Fibroblast of upper back skin (primary cell): Measurements from ENCODE around the gene C1QTNF3.
"Not testable (repeated sequence)": the region's sequence is repeated elsewhere in the genome, so short reads cannot be mapped to it uniquely, and the experiment has no call there.

ENCODE experiments used
- DNase-seq: peaks from one replicate; pipeline ENCODE4 v3.0.0-alpha.2; 2013

The C1QTNF3 gene

GRCh38 chr5:34017254-34017653 is 25.8 kb downstream of the C1QTNF3 start:
- DNase-seq, result no peak

DNA sequence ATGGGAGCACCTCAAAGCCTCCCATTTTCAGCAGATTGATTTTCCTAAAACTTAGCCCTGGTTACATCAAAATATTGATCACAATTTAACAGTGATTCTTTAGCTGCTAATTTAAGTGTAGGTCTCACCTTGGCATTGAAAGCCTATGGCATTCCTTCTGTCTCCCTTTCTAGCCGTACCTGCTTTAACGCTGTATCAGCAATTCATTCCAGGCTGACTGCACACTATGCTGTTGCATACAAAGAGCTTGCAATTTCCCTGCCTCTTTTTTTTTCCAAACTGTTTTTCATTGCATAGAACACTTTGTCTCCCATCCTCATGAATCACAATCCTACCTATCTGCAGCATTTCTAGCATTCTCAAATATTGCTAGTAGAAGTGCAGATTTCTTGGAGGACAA is 26.3 kb downstream of the C1QTNF3 start:
- DNase-seq, result no peak

DNA sequence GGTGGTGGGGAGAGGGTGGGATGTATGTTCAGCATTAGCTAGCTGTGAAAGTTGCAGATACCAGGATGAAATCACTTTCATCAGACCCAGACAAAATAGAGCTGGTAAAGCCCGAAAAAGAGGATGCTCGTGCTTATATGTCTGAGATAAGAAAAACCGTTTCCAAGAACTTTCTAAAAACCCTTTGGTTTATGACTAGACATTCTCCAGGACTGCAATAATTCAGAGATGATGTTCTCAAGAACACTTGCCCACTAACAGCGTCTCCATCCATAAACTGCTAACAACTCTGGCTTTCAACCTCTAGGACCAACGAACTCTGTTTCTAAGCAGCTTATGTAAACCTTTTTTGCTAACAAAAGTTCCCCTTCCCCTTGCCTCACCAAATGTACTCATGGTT is 26.8 kb downstream of the C1QTNF3 start:
- no peak for DNase-seq

- no peak for DNase-seq
Measured at GRCh38 chr5:34015120-34015822, 27.7 kb downstream of the C1QTNF3 start.

DNA sequence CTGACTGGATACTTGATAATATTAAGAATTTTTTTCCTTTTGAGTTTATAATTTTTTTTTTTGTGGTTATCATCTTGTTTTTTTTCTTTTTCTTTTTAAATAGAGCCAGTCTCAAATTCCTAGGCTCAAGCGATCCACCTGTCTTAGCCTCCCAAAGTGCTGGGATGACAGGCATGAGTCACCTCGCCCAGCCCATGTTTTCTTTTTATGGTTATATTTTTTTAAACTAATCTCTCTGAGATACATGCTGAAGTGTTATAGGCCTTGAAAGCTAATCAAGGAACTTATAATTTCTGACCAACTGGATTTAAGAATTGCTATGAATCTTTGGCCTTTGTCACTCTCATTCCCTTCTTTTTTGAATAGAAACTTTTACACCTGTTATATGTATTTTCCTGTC is 28.4 kb downstream of the C1QTNF3 start:
- DNase-seq, result no peak

DNA sequence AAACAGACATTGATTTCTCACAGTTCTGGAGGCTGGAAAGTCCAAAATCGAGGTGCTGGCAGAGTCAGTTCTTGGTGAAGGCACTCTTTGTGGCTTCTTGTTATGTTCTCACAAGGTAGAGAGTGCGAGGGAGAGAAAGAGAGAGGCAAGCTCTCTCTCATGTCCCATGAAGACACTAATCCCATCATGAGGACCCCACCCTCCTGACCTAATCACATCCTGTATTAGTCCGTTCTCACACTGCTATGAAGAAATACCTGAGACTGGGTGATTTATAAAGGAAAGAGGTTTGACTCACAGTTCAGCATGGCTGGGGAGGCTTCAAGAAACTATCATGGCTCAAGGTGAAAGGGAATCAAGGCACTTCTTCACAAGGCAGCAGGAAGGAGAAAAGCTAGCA is 29.5 kb downstream of the C1QTNF3 start:
- DNase-seq, result no peak

DNA sequence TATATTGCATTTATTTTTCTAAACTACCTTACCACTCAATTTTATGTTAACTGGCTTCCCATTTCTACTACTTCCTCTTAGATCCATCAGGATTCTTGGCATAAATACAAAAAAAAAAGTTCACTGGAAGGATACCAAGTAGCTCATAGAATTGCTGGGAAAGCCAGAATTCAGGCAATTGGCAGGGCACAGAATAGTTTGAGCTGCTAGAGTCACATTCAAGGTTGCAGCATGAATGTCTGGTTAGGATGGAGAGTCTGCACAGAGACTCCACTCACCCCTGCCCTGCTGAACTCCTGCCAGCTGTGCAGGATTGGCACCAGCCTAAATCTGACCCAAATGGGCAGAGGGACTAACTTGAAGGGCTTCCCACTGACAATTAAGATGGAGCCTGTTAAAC is 30.2 kb downstream of the C1QTNF3 start:
- peak; percentile 84 for DNase-seq

DNA sequence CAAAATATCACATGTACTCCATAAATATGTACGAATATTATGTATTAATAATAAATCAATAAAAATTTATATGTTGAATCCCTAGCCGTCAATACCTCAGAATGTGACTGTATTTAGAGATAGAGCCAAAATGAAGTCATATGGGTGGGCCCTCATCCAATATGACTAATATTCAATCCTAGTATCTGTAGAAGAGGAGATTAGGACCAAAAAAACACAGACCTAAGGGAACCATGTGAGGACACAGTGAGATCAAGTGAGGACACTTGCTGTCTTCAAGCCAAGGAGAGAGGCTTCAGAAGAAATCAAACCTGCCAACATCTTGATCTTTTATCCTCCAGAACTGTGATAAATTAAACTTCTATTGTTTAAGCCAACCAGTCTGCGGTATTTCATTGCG is 31.5 kb downstream of the C1QTNF3 start:
- peak; percentile 50 for DNase-seq

DNA sequence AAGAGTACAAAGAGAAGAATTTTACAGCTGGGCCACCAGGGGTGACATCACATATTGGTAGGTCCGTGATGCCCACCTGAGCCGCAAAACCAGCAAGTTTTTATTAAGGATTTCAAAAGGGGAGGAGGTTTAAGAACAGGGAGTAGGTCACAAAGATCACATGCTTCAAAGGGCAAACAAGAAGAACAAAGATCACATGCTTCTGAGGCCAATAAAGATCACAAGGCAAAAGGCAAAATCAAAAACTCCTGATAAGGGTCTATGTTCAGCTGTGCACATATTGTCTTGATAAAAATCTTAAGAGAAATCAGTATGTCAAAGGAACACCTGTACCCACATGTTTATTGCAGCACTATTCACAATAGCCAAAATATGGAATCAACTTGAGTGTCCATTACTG is 32.9 kb downstream of the C1QTNF3 start:
- DNase-seq, result not testable (repeated sequence)

DNA sequence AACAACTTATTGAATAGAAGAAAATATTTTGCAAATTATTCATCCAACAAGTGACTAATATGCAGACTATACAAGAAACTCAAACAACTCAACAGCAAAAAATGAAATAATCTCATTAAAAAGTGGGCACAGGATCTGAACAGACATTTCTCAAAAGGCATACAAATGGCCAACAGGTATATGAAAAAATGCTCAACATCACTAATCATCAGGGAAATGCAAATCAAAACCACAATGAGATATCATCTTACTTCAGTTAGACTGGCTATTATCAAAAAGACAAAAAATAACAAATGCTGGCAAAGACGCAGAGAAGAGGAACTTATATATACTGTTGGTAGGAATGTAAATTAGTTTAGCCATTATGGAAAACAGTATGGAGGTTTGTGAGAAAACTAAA is 33.4 kb downstream of the C1QTNF3 start:
- no peak for DNase-seq

DNA sequence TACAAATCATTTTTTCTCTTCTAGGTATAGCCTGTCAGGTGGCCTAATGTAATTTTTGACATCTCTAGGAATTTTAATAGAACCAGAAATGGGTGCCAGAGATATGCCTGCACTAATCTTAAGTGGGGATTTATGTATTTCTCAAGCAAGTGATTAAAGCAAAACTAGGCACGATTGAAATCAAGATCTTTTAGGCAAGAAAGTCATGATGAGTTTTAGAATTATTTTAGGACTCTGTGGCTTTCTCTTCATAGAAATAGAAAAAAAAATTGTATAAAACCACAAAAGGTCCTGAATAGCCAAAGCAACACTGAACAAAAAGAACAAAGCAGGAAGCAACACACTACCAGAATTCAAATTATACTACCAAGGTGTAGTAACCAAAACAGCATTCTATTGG is 34.2 kb downstream of the C1QTNF3 start:
- DNase-seq, result no peak

GRCh38 chr5:34007621-34008600 is 35.1 kb downstream of the C1QTNF3 start, which contains the start of gene AMACR:
TSS of gene AMACR (minus strand) at chr5:34008050. CDS start at chr5:34008019, 31 bp downstream.
- DNase-seq, result peak; percentile 92

DNA sequence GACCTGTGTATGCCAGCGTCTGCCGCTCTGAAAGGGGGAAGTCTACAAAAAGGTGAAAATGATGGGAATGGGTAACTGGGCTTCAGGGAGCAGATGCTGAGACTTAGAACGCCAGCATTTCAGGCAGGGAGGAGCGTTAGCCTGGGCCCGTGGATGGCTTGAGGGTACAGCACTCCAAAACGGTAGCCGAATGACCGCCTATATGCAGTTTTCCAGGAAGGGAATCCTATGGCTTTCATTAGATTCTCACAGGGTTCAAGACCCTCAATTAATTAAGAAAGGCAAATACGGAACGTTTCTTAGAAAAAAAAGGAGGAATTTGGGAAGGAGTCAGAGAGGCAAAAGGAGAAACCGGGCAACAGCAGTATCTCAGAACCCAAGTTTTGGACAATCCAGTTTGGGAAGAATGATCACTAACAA is 35.8 kb downstream of the C1QTNF3 start:
- DNase-seq, result no peak

- no peak for DNase-seq
Measured at GRCh38 chr5:34005681-34006080, 37.3 kb downstream of the C1QTNF3 start.

DNA sequence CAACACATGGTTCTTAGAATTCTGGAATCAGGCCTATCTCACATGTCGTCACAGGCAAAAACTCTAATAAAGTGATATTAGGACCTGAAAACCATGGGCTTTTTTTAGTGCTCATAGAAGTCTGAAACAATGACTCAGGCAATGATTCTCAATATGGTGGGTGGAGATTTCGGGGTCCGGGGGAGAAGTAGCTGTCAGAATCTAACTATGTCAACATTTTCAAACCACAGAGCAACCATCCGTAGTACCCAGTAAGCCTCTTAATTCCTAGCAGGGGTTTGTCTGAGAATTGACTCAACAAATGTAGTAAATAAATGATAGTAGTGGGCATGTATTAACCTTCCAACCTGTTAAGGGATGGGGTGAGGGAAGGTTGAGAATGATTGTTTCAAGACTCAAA is 37.8 kb downstream of the C1QTNF3 start:
- no peak for DNase-seq

DNA sequence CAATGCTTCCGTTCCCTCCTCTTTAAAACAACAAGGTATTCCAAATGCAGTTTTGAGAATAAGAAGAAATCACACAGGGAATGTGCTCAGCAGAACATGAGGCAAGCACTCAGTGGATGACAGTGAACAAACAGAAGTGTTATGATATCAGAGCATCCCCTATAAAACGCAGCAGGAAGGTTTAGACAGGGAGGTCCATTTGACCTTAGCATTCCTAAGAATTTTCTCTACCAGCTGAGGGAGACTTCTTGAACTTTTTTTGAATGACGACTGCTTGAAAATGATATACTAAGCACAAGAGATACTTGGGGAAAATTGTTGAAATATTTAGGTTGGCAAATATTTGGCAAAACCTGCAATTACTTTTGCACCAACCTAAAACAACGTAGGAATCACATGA is 39.1 kb downstream of the C1QTNF3 start:
- no peak for DNase-seq

- DNase-seq, result no peak
Measured at GRCh38 chr5:34002629-34003328, 40.2 kb downstream of the C1QTNF3 start.

GRCh38 chr5:34001241-34001841 is 41.7 kb downstream of the C1QTNF3 start:
- DNase-seq, result no peak

DNA sequence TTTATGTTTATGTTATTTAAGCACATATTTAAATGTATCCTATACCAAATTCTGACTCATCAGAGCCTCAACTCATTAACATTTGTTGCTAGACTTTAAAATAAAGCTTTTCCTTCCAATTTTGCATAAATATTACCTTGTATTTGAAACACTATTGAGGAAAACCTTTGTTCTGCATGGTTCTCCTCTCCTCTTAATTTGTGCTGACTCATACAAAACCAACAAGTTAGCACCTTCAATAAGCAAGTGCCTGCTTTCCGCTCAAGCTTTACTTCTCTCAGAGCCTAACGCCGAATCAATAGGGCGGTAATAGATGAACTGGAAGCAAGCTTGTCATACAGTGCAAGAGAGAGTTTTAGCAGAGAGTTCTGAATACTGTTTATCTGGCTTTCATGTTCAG is 43.0 kb downstream of the C1QTNF3 start:
- DNase-seq, result no peak

DNA sequence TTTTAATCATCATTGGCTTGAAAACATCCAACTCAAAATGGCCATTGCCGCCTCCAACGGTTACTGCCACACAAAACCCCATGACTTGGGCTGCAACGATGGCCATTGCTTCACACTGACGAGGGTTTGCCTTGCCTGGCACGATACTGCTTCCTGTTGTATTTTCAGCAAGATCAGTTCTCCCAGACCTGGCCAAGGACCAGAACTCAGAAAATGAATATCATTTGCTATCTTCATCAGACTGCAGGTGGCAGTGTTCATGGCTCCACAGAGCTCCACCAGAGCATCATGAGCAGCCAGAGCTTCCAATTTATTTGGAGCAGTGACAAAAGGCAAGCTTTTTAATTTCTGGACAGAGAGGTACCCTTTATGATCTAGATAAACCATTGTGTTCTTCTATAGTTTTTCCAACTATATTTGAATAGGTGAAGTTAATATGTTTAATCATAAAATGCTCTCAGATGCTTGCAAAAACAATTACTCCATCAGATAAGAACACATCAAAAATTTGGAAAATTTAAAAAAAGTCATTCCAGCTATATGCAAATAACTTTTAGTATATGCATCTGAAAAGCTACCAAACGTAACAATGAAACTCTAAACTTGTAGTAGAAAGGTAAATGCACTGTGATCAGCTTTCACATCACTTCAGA is 45.6 kb downstream of the C1QTNF3 start:
- peak; percentile 88 for DNase-seq

DNA sequence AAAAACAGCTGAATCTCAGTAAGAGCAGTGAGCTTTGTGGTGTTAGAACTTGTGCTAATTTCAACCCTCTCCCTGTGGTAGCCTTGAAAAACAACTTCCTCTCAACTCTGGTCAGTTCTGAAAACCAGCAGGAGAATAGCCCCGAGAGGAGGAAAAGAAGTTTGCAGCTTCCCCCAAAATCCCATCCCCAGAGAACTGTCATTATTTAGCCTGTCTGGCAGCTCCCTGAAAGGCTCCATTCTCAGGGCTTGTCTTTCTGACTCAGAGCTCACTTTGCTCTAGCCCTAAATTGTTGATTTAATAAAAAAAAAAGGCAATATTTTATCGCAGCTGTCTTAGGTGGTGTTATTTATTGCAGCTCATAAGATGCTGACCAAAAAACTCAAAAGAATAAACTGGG is 47.1 kb downstream of the C1QTNF3 start:
- DNase-seq, result peak; percentile 69

GRCh38 chr5:33994845-33995244 is 48.2 kb downstream of the C1QTNF3 start:
- peak; percentile 95 for DNase-seq
